BLaER1 treated with 17β-estradiol and CSF1 and Interleukin-3, amounts not matched to agents 10 nM and 100 nM (cell line): Measurements from ENCODE around the gene FBXL17.

Experiments used
- H3K27ac ChIP-seq, 11 experiments: shearing (Covaris generic); formaldehyde crosslinking; 2 replicates each; pipeline ENCODE4 v1.8.1; 2022
- H3K27me3 ChIP-seq, 11 experiments: shearing (Covaris generic); formaldehyde crosslinking; 2 replicates each; pipeline ENCODE4 v1.8.1; 2022
- H3K36me3 ChIP-seq, 11 experiments: shearing (Covaris generic); formaldehyde crosslinking; 2 replicates each; pipeline ENCODE4 v1.8.1; 2022
- H3K4me1 ChIP-seq, 10 experiments: shearing (Covaris generic); formaldehyde crosslinking; 2 replicates each; pipeline ENCODE4 v1.8.1; 2022
- H3K4me2 ChIP-seq, 11 experiments: shearing (Covaris generic); formaldehyde crosslinking; 2 replicates each; pipeline ENCODE4 v1.8.1; 2022
- H3K4me3 ChIP-seq, 10 experiments: shearing (Covaris generic); formaldehyde crosslinking; 2 replicates each; pipeline ENCODE4 v1.8.1; 2022
- H3K9ac ChIP-seq, 11 experiments: shearing (Covaris generic); formaldehyde crosslinking; 2 replicates each; pipeline ENCODE4 v1.8.1; 2022
- H3K9me3 ChIP-seq, 11 experiments: shearing (Covaris generic); formaldehyde crosslinking; replicated peaks in 1 of 11; 2 replicates each; pipeline ENCODE4 v1.8.1; 2022
- H4K20me1 ChIP-seq, 11 experiments: shearing (Covaris generic); formaldehyde crosslinking; 2 replicates each; pipeline ENCODE4 v1.8.1; 2022
- Cebpa-rat ChIP-seq, 11 experiments: shearing (Covaris generic); IDR thresholded peaks; 2 replicates each; pipeline ENCODE4 v1.8.1; 2022

The FBXL17 gene

DNA sequence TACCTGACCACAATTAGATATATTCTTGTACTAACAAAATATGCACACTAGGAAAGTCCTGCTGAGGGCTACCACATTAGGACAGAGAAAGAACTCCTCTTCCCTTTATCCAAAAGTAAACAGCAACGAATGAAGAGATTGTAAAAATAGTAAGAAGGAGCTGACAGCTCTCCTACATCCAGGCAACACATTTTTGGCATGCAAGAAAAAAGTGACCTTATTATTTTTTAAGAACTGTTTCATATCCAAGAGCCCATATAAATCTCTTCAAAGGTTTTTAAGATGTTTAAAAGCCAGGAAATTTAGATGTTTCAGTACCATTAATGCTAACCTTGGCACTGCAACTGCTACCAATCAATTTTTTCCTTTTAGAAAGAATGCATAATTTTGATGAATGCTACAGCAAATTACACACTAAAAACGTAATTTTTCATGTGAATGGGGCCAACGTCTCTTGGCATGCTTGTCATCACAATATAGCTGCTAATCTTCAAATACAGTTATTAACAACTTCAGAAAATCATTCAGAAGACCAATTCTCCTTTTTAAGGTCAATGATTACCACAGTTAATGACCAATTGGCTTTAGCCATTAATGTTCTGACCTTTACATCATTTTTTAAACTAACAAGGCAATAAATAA lies 132.0 kb downstream of the FBXL17 start:
- H3K9me3 ChIP-seq: no peaks in the 10 kb centered on the region
- H3K36me3 ChIP-seq: no peaks in the 10 kb centered on the region
- no peak overlapping the region for H3K4me2 ChIP-seq
- H3K27me3 ChIP-seq: no peaks in the 10 kb centered on the region
- no peak overlapping the region for H3K27ac ChIP-seq
- no peaks in the 10 kb centered on the region for H4K20me1 ChIP-seq
- no peaks in the 10 kb centered on the region for H3K4me1 ChIP-seq
- H3K4me3 ChIP-seq: no peak overlapping the region
- TF ChIP-seq Cebpa-rat (IDR thresholded peaks at IDR 0.05): no peak
- no peak overlapping the region for H3K9ac ChIP-seq

DNA sequence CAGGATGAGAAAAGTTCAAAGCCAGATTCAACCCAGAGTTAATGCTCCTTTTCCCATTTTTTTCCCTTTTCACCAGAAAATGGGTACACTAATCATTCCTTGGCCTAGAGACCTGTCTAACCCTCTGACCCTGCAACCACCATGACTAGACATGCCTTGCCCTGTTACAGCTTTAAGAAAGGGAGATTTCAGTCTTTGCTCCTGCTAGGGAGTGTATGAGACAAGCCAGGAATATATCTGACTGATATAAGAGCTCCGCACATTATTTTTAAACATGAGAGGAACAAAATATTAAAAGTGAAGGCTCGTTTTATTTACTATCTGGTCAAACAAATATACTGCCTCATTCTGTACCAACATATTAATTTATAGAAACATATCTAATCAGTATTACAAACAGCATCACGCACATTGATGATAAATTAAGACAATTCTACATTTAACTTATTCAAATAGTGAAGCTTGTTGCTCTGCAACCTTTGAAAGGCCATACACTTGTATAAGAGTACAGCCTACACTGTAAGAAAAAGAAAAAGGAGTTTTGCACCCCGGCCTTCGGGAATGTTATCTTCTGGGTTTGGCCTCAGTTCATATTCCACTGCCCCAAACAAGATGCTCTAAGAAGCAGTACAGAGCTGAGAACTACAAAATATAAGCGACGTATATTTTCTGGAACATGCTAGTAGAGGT lies 132.7 kb downstream of the FBXL17 start:
- Histone ChIP-seq H3K4me1 (no peaks in the 10 kb centered on the region), H3K36me3 (no peaks in the 10 kb centered on the region), H4K20me1 (no peaks in the 10 kb centered on the region), H3K4me3 (no peak overlapping the region), H3K27me3 (no peaks in the 10 kb centered on the region), H3K9me3 (no peaks in the 10 kb centered on the region), H3K27ac (no peak overlapping the region), H3K9ac (no peak overlapping the region), H3K4me2 (no peak overlapping the region)
- no peak for TF ChIP-seq Cebpa-rat (IDR thresholded peaks at IDR 0.05)

DNA sequence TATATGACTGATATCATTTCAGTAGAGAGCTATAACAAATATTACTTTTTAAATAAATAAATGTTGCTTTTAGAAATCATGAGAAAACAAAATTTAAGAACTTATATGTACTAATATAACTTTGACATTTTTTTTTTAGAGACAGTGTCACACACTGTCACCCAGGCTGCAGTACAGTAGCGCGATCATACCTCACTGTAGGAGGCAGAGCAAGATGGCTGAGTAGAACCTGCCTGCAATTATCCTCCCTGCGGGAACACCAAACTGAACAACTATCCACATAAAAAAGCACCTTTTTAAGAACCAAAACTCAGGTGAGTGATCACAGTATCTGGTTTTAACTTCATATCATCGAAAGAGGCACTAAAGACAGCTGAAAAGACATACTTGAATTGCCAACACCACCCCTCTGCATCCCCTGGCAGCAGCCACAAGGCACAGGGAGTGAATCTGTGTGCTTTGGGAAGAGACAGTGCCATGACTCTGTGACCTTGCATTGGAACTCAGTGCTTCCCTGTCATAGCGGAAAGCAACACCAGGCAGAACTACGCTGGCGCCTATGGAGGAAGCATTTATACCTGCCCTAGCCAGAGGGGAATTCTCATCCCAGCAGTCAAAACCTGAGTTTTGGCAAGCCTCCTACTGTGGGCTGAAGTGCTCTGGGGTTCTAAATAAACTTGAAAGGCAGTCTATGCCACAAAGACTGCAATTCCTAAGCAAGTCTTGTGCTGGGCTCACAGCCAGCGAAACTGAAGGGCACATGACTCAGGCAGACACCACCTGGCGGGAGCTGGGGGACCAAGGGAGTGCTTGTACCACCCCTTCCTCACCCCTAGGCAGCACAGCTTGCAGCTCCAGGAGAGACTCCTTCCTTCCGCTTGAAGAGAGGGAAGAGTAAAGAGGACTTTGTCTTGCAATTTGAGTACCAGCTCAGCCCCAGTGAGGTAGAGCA lies 142.7 kb downstream of the FBXL17 start:
- Histone ChIP-seq H3K36me3 (peaks cover 0 to 3% (median 0%) of the 10 kb centered on the region in 11 experiments; a peak in 1 of 22 replicates), H4K20me1 (no peaks in the 10 kb centered on the region; a peak in 1 of 22 replicates), H3K4me1 (no peaks in the 10 kb centered on the region), H3K4me3 (no peak overlapping the region), H3K9me3 (no peaks in the 10 kb centered on the region), H3K4me2 (no peak overlapping the region), H3K9ac (no peak overlapping the region), H3K27me3 (no peaks in the 10 kb centered on the region), H3K27ac (no peak overlapping the region)
- TF ChIP-seq Cebpa-rat (IDR thresholded peaks at IDR 0.05): no peak

DNA sequence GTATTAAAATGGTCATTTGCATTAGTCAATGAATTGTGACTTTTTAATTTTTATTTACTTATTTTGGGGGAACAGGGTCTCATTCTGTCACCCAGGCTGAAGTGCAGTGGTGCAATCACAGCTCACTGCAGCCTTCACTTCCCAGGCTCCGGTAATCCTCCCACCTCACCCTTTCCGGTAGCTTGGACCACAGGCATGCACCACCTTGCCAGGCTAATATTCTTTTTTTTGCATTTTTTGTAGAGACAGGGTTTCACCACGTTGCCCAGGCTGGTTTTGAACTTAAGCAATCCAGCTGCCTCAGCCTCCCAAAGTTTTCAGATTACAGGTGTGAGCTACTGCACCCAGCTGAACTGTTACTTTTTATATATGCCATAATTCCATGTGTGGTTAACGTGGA lies 143.4 kb downstream of the FBXL17 start:
- H3K4me2 ChIP-seq: no peak overlapping the region
- no peaks in the 10 kb centered on the region; a peak in 1 of 22 replicates for H4K20me1 ChIP-seq
- no peak overlapping the region for H3K9ac ChIP-seq
- H3K27ac ChIP-seq: no peak overlapping the region
- peaks cover 0 to 3% (median 0%) of the 10 kb centered on the region in 11 experiments; a peak in 1 of 22 replicates for H3K36me3 ChIP-seq
- H3K27me3 ChIP-seq: no peaks in the 10 kb centered on the region
- no peaks in the 10 kb centered on the region for H3K4me1 ChIP-seq
- TF ChIP-seq Cebpa-rat (IDR thresholded peaks at IDR 0.05): no peak
- no peak overlapping the region for H3K4me3 ChIP-seq
- H3K9me3 ChIP-seq: no peaks in the 10 kb centered on the region

DNA sequence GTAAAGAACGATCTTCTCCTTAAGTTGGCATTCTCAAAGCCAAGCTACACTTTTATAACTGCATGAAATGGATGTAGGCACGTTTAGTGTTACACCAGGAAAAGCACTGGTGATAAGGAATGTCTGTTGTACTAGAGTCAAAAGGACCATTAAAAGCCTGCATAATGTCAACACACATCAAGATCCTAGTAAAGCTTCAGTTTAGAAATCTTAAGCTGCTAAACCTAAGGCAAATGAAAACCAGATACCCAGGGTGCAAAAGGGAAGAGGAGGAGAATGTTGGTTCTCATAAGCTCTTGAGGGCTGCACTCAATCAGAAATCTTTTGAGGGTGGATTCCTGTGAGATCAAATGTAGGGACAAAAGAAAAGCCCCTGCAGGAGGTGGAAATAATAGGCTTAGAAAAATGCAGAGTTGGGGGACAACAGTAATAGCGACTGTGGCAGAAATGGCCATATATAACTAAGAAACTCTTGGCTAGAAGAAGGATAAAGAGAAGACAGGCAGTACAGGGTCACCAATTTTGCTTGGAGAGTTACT lies 148.2 kb downstream of the FBXL17 start:
- Histone ChIP-seq H3K4me2 (no peak overlapping the region), H3K36me3 (no peaks in the 10 kb centered on the region; a peak in 1 of 22 replicates), H4K20me1 (no peaks in the 10 kb centered on the region), H3K27me3 (no peaks in the 10 kb centered on the region), H3K4me1 (no peaks in the 10 kb centered on the region), H3K9ac (no peak overlapping the region), H3K9me3 (no peaks in the 10 kb centered on the region), H3K4me3 (no peak overlapping the region), H3K27ac (no peak overlapping the region)
- TF ChIP-seq Cebpa-rat (IDR thresholded peaks at IDR 0.05): no peak

DNA sequence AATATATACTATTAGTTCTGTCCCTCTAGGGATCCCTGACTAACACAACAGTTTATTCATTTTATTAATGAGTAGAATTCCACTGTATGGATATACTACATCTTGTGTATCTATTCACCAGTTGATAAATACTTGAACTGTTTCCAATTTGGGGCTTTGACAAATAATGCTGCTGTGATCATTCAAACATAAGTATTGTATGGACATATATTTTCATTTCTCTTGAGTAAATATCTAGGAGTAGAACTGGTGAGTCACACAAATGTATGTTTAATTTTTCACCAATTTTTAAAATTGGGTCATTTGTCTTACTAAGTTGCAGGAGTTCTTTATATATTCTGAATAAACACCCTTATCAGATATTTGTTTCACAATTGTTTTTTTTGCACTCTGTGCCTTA lies 149.1 kb downstream of the FBXL17 start:
- H3K27ac ChIP-seq: no peak overlapping the region
- H4K20me1 ChIP-seq: no peaks in the 10 kb centered on the region
- H3K36me3 ChIP-seq: no peaks in the 10 kb centered on the region; a peak in 1 of 22 replicates
- H3K4me2 ChIP-seq: no peak overlapping the region
- no peaks in the 10 kb centered on the region for H3K4me1 ChIP-seq
- H3K27me3 ChIP-seq: no peaks in the 10 kb centered on the region
- TF ChIP-seq Cebpa-rat (IDR thresholded peaks at IDR 0.05): no peak
- no peak overlapping the region for H3K9ac ChIP-seq
- H3K9me3 ChIP-seq: no peaks in the 10 kb centered on the region
- no peak overlapping the region for H3K4me3 ChIP-seq

DNA sequence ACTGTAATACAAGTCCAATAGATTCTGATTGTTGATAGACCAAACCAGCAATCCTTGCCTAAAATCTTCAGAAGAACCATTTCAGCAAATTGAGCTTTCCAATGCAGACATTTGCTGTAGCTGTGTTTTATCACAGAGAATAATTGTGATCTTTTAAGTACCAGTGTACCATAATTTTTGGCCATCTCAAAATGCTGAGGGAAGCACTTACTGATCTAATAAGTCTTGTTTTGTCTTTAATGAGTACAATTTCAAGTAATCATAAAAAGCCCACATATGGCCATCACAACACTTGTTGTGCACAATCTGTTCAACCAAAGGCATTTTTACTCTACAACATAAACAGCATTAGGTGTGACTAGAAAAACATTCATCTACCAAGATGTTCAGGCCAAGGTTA lies 159.9 kb downstream of the FBXL17 start:
- Histone ChIP-seq H3K4me2 (no peak overlapping the region), H3K27me3 (no peaks in the 10 kb centered on the region), H3K9me3 (0 out of 22 replicates have a peak, but pooled peaks cover 0 to 4% (median 0%) of the 10 kb centered on the region in 11 experiments), H3K9ac (no peak overlapping the region), H3K4me1 (no peaks in the 10 kb centered on the region), H3K36me3 (peaks cover 0 to 15% (median 0%) of the 10 kb centered on the region in 11 experiments; a peak in 2 of 22 replicates), H3K27ac (no peak overlapping the region), H4K20me1 (no peaks in the 10 kb centered on the region), H3K4me3 (no peak overlapping the region)
- no peak for TF ChIP-seq Cebpa-rat (IDR thresholded peaks at IDR 0.05)

DNA sequence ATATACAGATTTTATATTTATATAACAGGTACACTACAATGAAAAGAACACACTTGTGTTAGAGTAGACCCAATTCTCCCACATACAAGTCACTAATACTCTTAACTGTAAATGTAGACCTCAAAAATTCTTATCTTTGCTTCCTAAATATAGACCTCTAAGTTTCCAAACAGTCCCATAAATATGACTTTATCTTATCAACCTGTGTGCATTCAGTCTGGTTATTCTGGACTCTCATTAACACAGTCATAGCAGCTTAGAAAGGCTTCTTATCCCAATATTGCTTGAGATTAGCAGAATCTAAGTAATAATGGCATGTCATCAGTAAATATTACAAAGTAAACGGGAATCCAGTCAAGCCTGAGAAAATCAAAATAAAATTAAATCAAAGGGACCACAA lies 161.1 kb downstream of the FBXL17 start:
- Histone ChIP-seq H3K9ac (no peak overlapping the region), H3K9me3 (0 out of 22 replicates have a peak, but pooled peaks cover 0 to 4% (median 0%) of the 10 kb centered on the region in 11 experiments)
- no peak for TF ChIP-seq Cebpa-rat (IDR thresholded peaks at IDR 0.05)

DNA sequence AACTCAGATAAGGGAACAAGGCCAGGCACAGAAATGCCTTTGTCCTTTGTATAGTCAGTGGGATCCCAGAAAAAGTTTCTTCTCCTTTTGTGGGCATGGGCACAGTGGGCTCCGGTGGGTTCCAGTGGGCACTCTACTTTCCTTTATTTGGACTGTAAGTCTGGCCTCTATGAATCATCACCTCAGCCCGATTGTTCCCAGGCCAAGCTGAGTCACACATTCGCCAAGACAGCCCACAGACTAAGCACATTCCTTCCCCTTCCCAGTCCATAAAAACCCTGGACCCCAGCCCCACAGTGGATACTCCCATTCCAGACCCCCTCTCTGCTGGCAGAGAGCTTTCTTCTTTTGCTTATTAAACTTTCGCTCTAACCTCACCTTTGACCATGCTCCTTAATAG lies 165.0 kb downstream of the FBXL17 start:
- Histone ChIP-seq H3K36me3 (peaks cover 0 to 14% (median 0%) of the 10 kb centered on the region in 11 experiments; a peak in 6 of 22 replicates), H3K4me2 (no peak overlapping the region), H3K4me1 (no peaks in the 10 kb centered on the region), H3K27ac (no peak overlapping the region), H3K27me3 (no peaks in the 10 kb centered on the region), H4K20me1 (no peaks in the 10 kb centered on the region), H3K9ac (no peak overlapping the region), H3K9me3 (peaks cover 0 to 13% (median 8%) of the 10 kb centered on the region in 11 experiments; a peak in 11 of 22 replicates), H3K4me3 (no peak overlapping the region)
- no peak for TF ChIP-seq Cebpa-rat (IDR thresholded peaks at IDR 0.05)

More for the DNA sequence above, 161.1 kb downstream of the FBXL17 start:
- no peaks in the 10 kb centered on the region for H4K20me1 ChIP-seq
- no peaks in the 10 kb centered on the region for H3K4me1 ChIP-seq
- H3K4me2 ChIP-seq: no peak overlapping the region
- H3K27ac ChIP-seq: no peak overlapping the region
- no peak overlapping the region for H3K4me3 ChIP-seq
- H3K36me3 ChIP-seq: peaks cover 0 to 9% (median 0%) of the 10 kb centered on the region in 11 experiments; a peak in 3 of 22 replicates
- H3K27me3 ChIP-seq: no peaks in the 10 kb centered on the region
